GM21576 (cell line): ENCODE results near the gene KCNA2.

Experiments used
- ATAC-seq: cut with Tn5 transposase; IDR thresholded peaks from one replicate; pipeline ENCODE4 v1.9.1; 2021; ENCODE audit warnings: mild to moderate bottlenecking, moderate library complexity; ENCODE audit not compliant: unreplicated experiment

The KCNA2 gene

GRCh38 chr1:110605901-110606656 lies at the start of gene KCNA2:
Gene KCNA2, minus strand, starts transcription at chr1:110606358. Its CDS starts 1,576 bp downstream, at chr1:110604782.
- ATAC-seq = no peak

- ATAC-seq = no peak
These were observed 44.5 kb upstream of the KCNA2 start for GRCh38 chr1:110650609-110651008.

- no peak for ATAC-seq
These were observed 42.3 kb upstream of the KCNA2 start for GRCh38 chr1:110648417-110648816.

- ATAC-seq = no peak
These were observed 41.2 kb upstream of the KCNA2 start for GRCh38 chr1:110647254-110647891.

GRCh38 chr1:110645821-110646735 lies 39.9 kb upstream of the KCNA2 start:
- no peak for ATAC-seq

GRCh38 chr1:110645211-110645610 lies 39.1 kb upstream of the KCNA2 start:
- no peak for ATAC-seq

GRCh38 chr1:110643879-110644472 lies 37.8 kb upstream of the KCNA2 start:
- peak; percentile 48 for ATAC-seq

GRCh38 chr1:110639724-110640386 lies 33.7 kb upstream of the KCNA2 start:
- no peak for ATAC-seq

GRCh38 chr1:110638556-110638955 lies 32.4 kb upstream of the KCNA2 start:
- ATAC-seq = no peak

- no peak for ATAC-seq
These were observed 31.9 kb upstream of the KCNA2 start for GRCh38 chr1:110638058-110638457.

- no peak for ATAC-seq
These were observed 31.3 kb upstream of the KCNA2 start for GRCh38 chr1:110637475-110637874.

- ATAC-seq = no peak
These were observed 30.2 kb upstream of the KCNA2 start for GRCh38 chr1:110636149-110636935.

GRCh38 chr1:110635434-110635833 lies 29.3 kb upstream of the KCNA2 start:
- no peak for ATAC-seq

- peak; percentile 61 for ATAC-seq
These were observed 28.5 kb upstream of the KCNA2 start for GRCh38 chr1:110634455-110635311.

GRCh38 chr1:110634086-110634454 lies 27.9 kb upstream of the KCNA2 start:
- no peak for ATAC-seq

GRCh38 chr1:110633646-110634030 lies 27.5 kb upstream of the KCNA2 start:
- ATAC-seq = no peak

GRCh38 chr1:110631836-110632620 lies 25.9 kb upstream of the KCNA2 start:
- no peak for ATAC-seq
